GM23338 (cell line): ENCODE measurements around the gene SRPK2. TPM values are rescaled to one million over a fixed set of nuclear protein-coding genes. Genes with fewer than 3 reads are reported as not detected.

Source experiments
- ATAC-seq: fragments of 200-7000 bp; cut with Tn5 transposase; 3 replicates; pipeline ENCODE4 v1.9.1; 2020
- DNase-seq: peaks from one replicate; pipeline ENCODE4 v3.0.0-alpha.2; 2015; ENCODE audit warnings: low spot score
- H2AFZ ChIP-seq: fragments of 200-600 bp; sonication (generic); 2 replicates; pipeline ENCODE4 v1.8.0; 2016; ENCODE audit warnings: antibody characterized with exemption, mild to moderate bottlenecking, moderate library complexity
- H3F3A ChIP-seq: fragments of 200-600 bp; sonication (generic); replicated peaks from 2 replicates; pipeline ENCODE4 v1.8.0; 2017; ENCODE audit warnings: antibody characterized with exemption, mixed run types, low read depth
- H3K27ac ChIP-seq: fragments of 200-600 bp; sonication (generic); 2 replicates; pipeline ENCODE4 v1.6.1; 2016; ENCODE audit warnings: low read depth
- H3K27me3 ChIP-seq: fragments of 200-600 bp; sonication (generic); 2 replicates; pipeline ENCODE4 v1.8.0; 2016; ENCODE audit warnings: mild to moderate bottlenecking, mixed run types, moderate library complexity; ENCODE audit not compliant: insufficient read depth
- H3K36me3 ChIP-seq: fragments of 200-600 bp; sonication (generic); 2 replicates; pipeline ENCODE4 v1.8.0; 2016; ENCODE audit warnings: mild to moderate bottlenecking; ENCODE audit not compliant: insufficient read depth
- H3K4me1 ChIP-seq: fragments of 200-600 bp; sonication (generic); 2 replicates; pipeline ENCODE4 v1.8.0; 2016; ENCODE audit warnings: mild to moderate bottlenecking, moderate library complexity; ENCODE audit not compliant: insufficient read depth
- H3K4me2 ChIP-seq: fragments of 200-600 bp; sonication (generic); 2 replicates; pipeline ENCODE4 v1.7.1; 2017; ENCODE audit warnings: mixed run types
- H3K4me3 ChIP-seq: fragments of 200-600 bp; sonication (generic); 2 replicates; pipeline ENCODE4 v1.6.1; 2016; ENCODE audit warnings: mixed run types
- H3K79me2 ChIP-seq: fragments of 200-600 bp; sonication (generic); replicated peaks from 2 replicates; pipeline ENCODE4 v1.8.0; 2017; ENCODE audit warnings: mild to moderate bottlenecking; ENCODE audit not compliant: insufficient read depth
- H3K9me2 ChIP-seq: fragments of 200-600 bp; sonication (generic); 2 replicates; pipeline ENCODE4 v1.8.0; 2017; ENCODE audit not compliant: insufficient read depth
- H4K20me1 ChIP-seq: fragments of 200-600 bp; sonication (generic); replicated peaks from 2 replicates; pipeline ENCODE4 v1.8.0; 2017; ENCODE audit warnings: mild to moderate bottlenecking; ENCODE audit not compliant: insufficient read depth
- H3K27ac Mint-ChIP-seq: 2 replicates; pipeline ENCODE4 v1.8.0; 2020; ENCODE audit warnings: inconsistent platforms, mild to moderate bottlenecking, moderate library complexity, mixed read lengths
- H3K27me3 Mint-ChIP-seq: 3 replicates; pipeline ENCODE4 v1.8.0; 2022; ENCODE audit warnings: low read depth, mild to moderate bottlenecking, moderate library complexity, mixed read lengths, inconsistent platforms; ENCODE audit not compliant: insufficient read depth, poor library complexity
- H3K36me3 Mint-ChIP-seq: 3 replicates; pipeline ENCODE4 v1.8.0; 2021; ENCODE audit warnings: low read depth, mild to moderate bottlenecking, inconsistent platforms, moderate library complexity, mixed read lengths
- H3K4me1 Mint-ChIP-seq: 3 replicates; pipeline ENCODE4 v1.8.0; 2020; ENCODE audit warnings: mild to moderate bottlenecking, inconsistent platforms, mixed read lengths
- H3K4me3 Mint-ChIP-seq: 3 replicates; pipeline ENCODE4 v1.8.0; 2021; ENCODE audit warnings: moderate library complexity, mild to moderate bottlenecking, inconsistent platforms, mixed read lengths
- H3K9me3 Mint-ChIP-seq: 3 replicates; pipeline ENCODE4 v1.8.0; 2020; ENCODE audit warnings: moderate library complexity, mild to moderate bottlenecking, inconsistent platforms, mixed read lengths
- CREB1 ChIP-seq: fragments of 250-450 bp; sonication (Bioruptor Pico); IDR thresholded peaks from 2 replicates; pipeline ENCODE4 v1.5.0; 2020; ENCODE audit warnings: low read depth, mild to moderate bottlenecking, moderate library complexity
- EZH2 ChIP-seq: fragments of 200-600 bp; sonication (generic); IDR thresholded peaks from one replicate; pipeline ENCODE4 v1.8.0; 2017; ENCODE audit warnings: antibody characterized with exemption, mild to moderate bottlenecking, low read depth; ENCODE audit not compliant: unreplicated experiment
- JUNB ChIP-seq: IDR thresholded peaks from one replicate; pipeline ENCODE4 v1.6.1; 2016; ENCODE audit warnings: antibody characterized with exemption; ENCODE audit not compliant: unreplicated experiment
- NANOG ChIP-seq: IDR thresholded peaks from 2 replicates; pipeline ENCODE4 v1.6.1; 2016; ENCODE audit warnings: antibody characterized with exemption, borderline replicate concordance
- POLR2AphosphoS5 ChIP-seq: IDR thresholded peaks from 2 replicates; pipeline ENCODE4 v1.6.1; 2016; ENCODE audit warnings: antibody characterized with exemption, low read depth
- STAT1 ChIP-seq: IDR thresholded peaks from one replicate; pipeline ENCODE4 v1.6.1; 2016; ENCODE audit warnings: antibody characterized with exemption; ENCODE audit not compliant: unreplicated experiment
- ZNF114 ChIP-seq: fragments of 250-450 bp; sonication (Bioruptor Pico); IDR thresholded peaks from 2 replicates; pipeline ENCODE4 v1.5.0; 2020; ENCODE audit warnings: mild to moderate bottlenecking, moderate library complexity
- polyA plus RNA-seq: library from polyadenylated mRNA; unstranded; fragments of >200 nt; fragmentation: Nextera tagmentation; extraction: Ambion mirVana; gene quantifications from 2 replicates; pipeline ENCODE4 v1.2.1, GENCODE V29; 2016
- total RNA-seq: library from RNA; depleted of rRNA; stranded (reverse); fragments of >200 nt; shearing (Covaris generic); gene quantifications from 2 replicates; pipeline ENCODE4 v1.2.3, GENCODE V29; 2014
- TF ChIP-seq, protein P1 (sequence below): IDR thresholded peaks from one replicate; pipeline ENCODE4 v1.6.1; 2018; ENCODE audit warnings: antibody characterized with exemption; ENCODE audit not compliant: unreplicated experiment
- TF ChIP-seq, protein P2 (sequence below): IDR thresholded peaks from 2 replicates; pipeline ENCODE4 v1.6.1; 2016; ENCODE audit warnings: antibody characterized with exemption

The SRPK2 gene
- total and polyA plus RNA-seq, 2 experiments from 2014 or later: 66.3 to 91.5 TPM

GRCh38 chr7:105126436-105126975 is 262.2 kb downstream of the SRPK2 start (continued):
- TF ChIP-seq, protein P1, sequence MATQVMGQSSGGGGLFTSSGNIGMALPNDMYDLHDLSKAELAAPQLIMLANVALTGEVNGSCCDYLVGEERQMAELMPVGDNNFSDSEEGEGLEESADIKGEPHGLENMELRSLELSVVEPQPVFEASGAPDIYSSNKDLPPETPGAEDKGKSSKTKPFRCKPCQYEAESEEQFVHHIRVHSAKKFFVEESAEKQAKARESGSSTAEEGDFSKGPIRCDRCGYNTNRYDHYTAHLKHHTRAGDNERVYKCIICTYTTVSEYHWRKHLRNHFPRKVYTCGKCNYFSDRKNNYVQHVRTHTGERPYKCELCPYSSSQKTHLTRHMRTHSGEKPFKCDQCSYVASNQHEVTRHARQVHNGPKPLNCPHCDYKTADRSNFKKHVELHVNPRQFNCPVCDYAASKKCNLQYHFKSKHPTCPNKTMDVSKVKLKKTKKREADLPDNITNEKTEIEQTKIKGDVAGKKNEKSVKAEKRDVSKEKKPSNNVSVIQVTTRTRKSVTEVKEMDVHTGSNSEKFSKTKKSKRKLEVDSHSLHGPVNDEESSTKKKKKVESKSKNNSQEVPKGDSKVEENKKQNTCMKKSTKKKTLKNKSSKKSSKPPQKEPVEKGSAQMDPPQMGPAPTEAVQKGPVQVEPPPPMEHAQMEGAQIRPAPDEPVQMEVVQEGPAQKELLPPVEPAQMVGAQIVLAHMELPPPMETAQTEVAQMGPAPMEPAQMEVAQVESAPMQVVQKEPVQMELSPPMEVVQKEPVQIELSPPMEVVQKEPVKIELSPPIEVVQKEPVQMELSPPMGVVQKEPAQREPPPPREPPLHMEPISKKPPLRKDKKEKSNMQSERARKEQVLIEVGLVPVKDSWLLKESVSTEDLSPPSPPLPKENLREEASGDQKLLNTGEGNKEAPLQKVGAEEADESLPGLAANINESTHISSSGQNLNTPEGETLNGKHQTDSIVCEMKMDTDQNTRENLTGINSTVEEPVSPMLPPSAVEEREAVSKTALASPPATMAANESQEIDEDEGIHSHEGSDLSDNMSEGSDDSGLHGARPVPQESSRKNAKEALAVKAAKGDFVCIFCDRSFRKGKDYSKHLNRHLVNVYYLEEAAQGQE: no peak
- TF ChIP-seq STAT1 (no peak), EZH2 (no peak)

DNA sequence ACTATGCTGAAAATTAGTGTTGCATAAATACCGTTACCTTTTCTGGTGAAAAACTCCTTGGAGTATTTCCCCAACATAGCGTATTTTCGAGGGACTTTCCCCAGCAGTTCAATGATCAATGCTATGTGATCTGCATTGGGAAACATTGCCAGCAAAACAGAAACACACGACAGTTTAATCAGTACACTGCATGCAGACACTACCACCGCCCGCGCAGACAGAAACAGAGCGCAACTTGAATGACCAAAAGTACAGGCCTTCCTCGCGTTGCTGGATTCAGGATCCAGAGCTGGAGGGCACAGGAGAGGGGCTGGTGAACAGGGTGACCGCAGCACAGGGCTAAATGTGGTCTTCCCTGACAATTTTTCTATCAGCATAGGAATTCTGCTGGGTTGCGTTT is 263.0 kb downstream of the SRPK2 start:
- peaks cover 17% of the 10 kb centered on the region; the same call in 2 of the 3 replicates for H3K36me3 Mint-ChIP-seq

More for the DNA sequence above, 263.0 kb downstream of the SRPK2 start:
- Histone ChIP-seq H4K20me1 (no peaks in the 10 kb centered on the region), H3K4me2 (no peak overlapping the region), H3K4me3 (no peak overlapping the region), H3K27me3 (no peaks in the 10 kb centered on the region), H3F3A (no peaks in the 10 kb centered on the region), H3K27ac (peak overlapping the region; percentile 78; the same call in 1 of the 2 replicates), H3K4me1 (no peaks in the 10 kb centered on the region; the same call in 1 of the 2 replicates), H3K36me3 (no peaks in the 10 kb centered on the region), H3K79me2 (peaks cover 4% of the 10 kb centered on the region; the same call in 1 of the 2 replicates), H3K9me2 (no peaks in the 10 kb centered on the region), H2AFZ (no peak overlapping the region)
- DNase-seq (no peak), ATAC-seq (no peak)
- Mint-ChIP-seq H3K27ac (no peak overlapping the region), H3K4me3 (no peak overlapping the region), H3K9me3 (no peaks in the 10 kb centered on the region), H3K27me3 (peaks cover 4% of the 10 kb centered on the region), H3K4me1 (peaks cover 4% of the 10 kb centered on the region)
- no peak for TF ChIP-seq ZNF114
- no peak for TF ChIP-seq POLR2AphosphoS5
- no peak for TF ChIP-seq JUNB
- no peak for TF ChIP-seq CREB1 (CRISPR knock-in tag)
- TF ChIP-seq, protein P2, sequence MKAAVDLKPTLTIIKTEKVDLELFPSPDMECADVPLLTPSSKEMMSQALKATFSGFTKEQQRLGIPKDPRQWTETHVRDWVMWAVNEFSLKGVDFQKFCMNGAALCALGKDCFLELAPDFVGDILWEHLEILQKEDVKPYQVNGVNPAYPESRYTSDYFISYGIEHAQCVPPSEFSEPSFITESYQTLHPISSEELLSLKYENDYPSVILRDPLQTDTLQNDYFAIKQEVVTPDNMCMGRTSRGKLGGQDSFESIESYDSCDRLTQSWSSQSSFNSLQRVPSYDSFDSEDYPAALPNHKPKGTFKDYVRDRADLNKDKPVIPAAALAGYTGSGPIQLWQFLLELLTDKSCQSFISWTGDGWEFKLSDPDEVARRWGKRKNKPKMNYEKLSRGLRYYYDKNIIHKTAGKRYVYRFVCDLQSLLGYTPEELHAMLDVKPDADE: no peak
- TF ChIP-seq NANOG: no peak
- TF ChIP-seq, protein P1: no peak
- no peak for TF ChIP-seq STAT1
